ENCODE data around the gene NMNAT3. TPM values are rescaled to one million over a fixed set of nuclear protein-coding genes. Genes with fewer than 3 reads are reported as not detected.

The NMNAT3 gene
- total RNA-seq, 2 experiments from 2014 or later, result 1.5 to 1.9 TPM

- no peaks in the 10 kb centered on the region for H3K36me3 Mint-ChIP-seq (ENCODE audit: low read depth)
- DNase-seq (no peak), ATAC-seq (ENCODE audit: poor library complexity) (no peak)
- Histone ChIP-seq H3K36me3 (ENCODE audit: insufficient read depth, low read length) (no peaks in the 10 kb centered on the region), H3K4me1 (ENCODE audit: insufficient read depth, low read length) (no peaks in the 10 kb centered on the region), H3K27me3 (ENCODE audit: control insufficient read depth in 1 of 2, insufficient read depth in 2 of 2, low read length in 2 of 2) (no peaks in the 10 kb centered on the region), H3K27ac (ENCODE audit: low read depth in 1 of 2, low read length in 2 of 2) (no peak overlapping the region), H3K4me3 (ENCODE audit: low read length) (no peak overlapping the region), H3K9me3 (ENCODE audit: control insufficient read depth in 1 of 2, insufficient read depth in 1 of 2, low read length in 2 of 2) (no peaks in the 10 kb centered on the region)
- intact Hi-C loops (cut with DNase I, micrococcal nuclease), result no loop called here
- POLR2A ChIA-PET, result no interaction called here
- CTCF ChIA-PET, result no interaction called here
- no peak overlapping the region for H3K4me3 Mint-ChIP-seq
- TF ChIP-seq, protein P1, sequence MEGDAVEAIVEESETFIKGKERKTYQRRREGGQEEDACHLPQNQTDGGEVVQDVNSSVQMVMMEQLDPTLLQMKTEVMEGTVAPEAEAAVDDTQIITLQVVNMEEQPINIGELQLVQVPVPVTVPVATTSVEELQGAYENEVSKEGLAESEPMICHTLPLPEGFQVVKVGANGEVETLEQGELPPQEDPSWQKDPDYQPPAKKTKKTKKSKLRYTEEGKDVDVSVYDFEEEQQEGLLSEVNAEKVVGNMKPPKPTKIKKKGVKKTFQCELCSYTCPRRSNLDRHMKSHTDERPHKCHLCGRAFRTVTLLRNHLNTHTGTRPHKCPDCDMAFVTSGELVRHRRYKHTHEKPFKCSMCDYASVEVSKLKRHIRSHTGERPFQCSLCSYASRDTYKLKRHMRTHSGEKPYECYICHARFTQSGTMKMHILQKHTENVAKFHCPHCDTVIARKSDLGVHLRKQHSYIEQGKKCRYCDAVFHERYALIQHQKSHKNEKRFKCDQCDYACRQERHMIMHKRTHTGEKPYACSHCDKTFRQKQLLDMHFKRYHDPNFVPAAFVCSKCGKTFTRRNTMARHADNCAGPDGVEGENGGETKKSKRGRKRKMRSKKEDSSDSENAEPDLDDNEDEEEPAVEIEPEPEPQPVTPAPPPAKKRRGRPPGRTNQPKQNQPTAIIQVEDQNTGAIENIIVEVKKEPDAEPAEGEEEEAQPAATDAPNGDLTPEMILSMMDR (IDR thresholded peaks at IDR 0.05), result no peak
- H3K4me1 Mint-ChIP-seq (ENCODE audit: low read depth), result no peaks in the 10 kb centered on the region
- no peaks in the 10 kb centered on the region for H3K9me3 Mint-ChIP-seq
- H3K27me3 Mint-ChIP-seq, result peaks cover 15% of the 10 kb centered on the region
- no peak overlapping the region for H3K27ac Mint-ChIP-seq
These were observed 32.4 kb upstream of the NMNAT3 start for GRCh38 chr3:139710212-139710611.

DNA sequence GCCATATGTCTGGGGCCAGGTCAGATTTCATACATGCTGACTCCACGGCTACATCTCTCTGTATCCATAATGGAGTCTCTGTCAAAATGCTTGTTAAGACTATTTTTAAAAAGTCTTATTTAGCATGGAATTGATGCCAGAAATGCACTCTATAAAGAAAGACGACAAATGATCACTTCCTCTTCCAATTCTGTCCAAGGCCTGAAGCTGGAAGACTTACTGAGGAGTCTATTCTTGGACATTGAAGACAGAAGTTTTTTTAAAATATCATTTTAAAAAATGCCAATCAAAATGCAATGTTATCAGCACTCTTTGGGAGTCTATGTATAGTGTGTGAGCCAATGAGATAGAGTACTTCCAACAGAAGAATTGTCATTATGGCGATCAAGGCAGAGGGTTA is 27.9 kb upstream of the NMNAT3 start:
- Mint-ChIP-seq H3K9me3 (no peaks in the 10 kb centered on the region), H3K36me3 (ENCODE audit: low read depth) (no peaks in the 10 kb centered on the region), H3K27ac (no peak overlapping the region), H3K4me1 (ENCODE audit: low read depth) (no peaks in the 10 kb centered on the region), H3K4me3 (no peak overlapping the region), H3K27me3 (peaks cover 28% of the 10 kb centered on the region)
- no peaks in the 10 kb centered on the region for H3K27me3 ChIP-seq (ENCODE audit: control insufficient read depth in 1 of 2, insufficient read depth in 2 of 2, low read length in 2 of 2)
- H3K4me3 ChIP-seq (ENCODE audit: low read length), result no peak overlapping the region
- intact Hi-C loops (cut with DNase I, micrococcal nuclease), result no loop called here
- CTCF ChIA-PET, result no interaction called here
- no peaks in the 10 kb centered on the region for H3K36me3 ChIP-seq (ENCODE audit: insufficient read depth, low read length)
- POLR2A ChIA-PET, result no interaction called here
- no peak for ATAC-seq (ENCODE audit: poor library complexity)
- H3K27ac ChIP-seq (ENCODE audit: low read depth in 1 of 2, low read length in 2 of 2), result no peak overlapping the region
- DNase-seq, result no peak
- H3K4me1 ChIP-seq (ENCODE audit: insufficient read depth, low read length), result no peaks in the 10 kb centered on the region
- no peaks in the 10 kb centered on the region for H3K9me3 ChIP-seq (ENCODE audit: control insufficient read depth in 1 of 2, insufficient read depth in 1 of 2, low read length in 2 of 2)
- TF ChIP-seq, protein P1 (IDR thresholded peaks at IDR 0.05), result no peak

GRCh38 chr3:139696314-139696604 is 18.5 kb upstream of the NMNAT3 start:
- Histone ChIP-seq H3K27ac (ENCODE audit: low read depth in 1 of 2, low read length in 2 of 2) (no peak overlapping the region), H3K36me3 (ENCODE audit: insufficient read depth, low read length) (no peaks in the 10 kb centered on the region), H3K9me3 (ENCODE audit: control insufficient read depth in 1 of 2, insufficient read depth in 1 of 2, low read length in 2 of 2) (no peaks in the 10 kb centered on the region), H3K4me3 (ENCODE audit: low read length) (no peak overlapping the region), H3K4me1 (ENCODE audit: insufficient read depth, low read length) (no peaks in the 10 kb centered on the region), H3K27me3 (ENCODE audit: control insufficient read depth in 1 of 2, insufficient read depth in 2 of 2, low read length in 2 of 2) (no peaks in the 10 kb centered on the region)
- ChIA-PET CTCF (no interaction called here), POLR2A (interaction anchor here (0.5 kb wide), 1 partner anchor 285 kb away, joined by 3 read pairs; no protein-coding TSS in a partner anchor)
- Mint-ChIP-seq H3K36me3 (ENCODE audit: low read depth) (no peaks in the 10 kb centered on the region), H3K4me3 (no peak overlapping the region), H3K27me3 (peaks cover 7% of the 10 kb centered on the region), H3K4me1 (ENCODE audit: low read depth) (no peaks in the 10 kb centered on the region), H3K9me3 (no peaks in the 10 kb centered on the region), H3K27ac (no peak overlapping the region)
- no peak for ATAC-seq (ENCODE audit: poor library complexity)
- TF ChIP-seq, protein P1 (IDR thresholded peaks at IDR 0.05), result no peak
- DNase-seq, result no peak
- intact Hi-C loops (cut with DNase I, micrococcal nuclease), result no loop called here

Data from CD4-positive, alpha-beta T cell (primary cell).